Activated CD8-positive, alpha-beta T cell treated with anti-CD3 and anti-CD28 coated beads, Interleukin-2, amount 10 ng/mL, durations not matched to agents 7 days and 5 days (primary cell): ENCODE data around the gene FAM13C. TPM values are rescaled to one million over a fixed set of nuclear protein-coding genes. Genes with fewer than 3 reads are reported as not detected.

ENCODE experiments used
- ATAC-seq: fragments of 150-1000 bp; cut with Tn5 transposase; one replicate; pipeline ENCODE4 v1.10.0; 2021; ENCODE audit warnings: moderate library complexity
- CTCF ChIA-PET: fragments of 350-600 bp; sonication (Branson Sonifier 250); formaldehyde crosslinking; loops from one replicate; lab custom pipeline; 2021; ENCODE audit warnings: antibody characterized with exemption; lab: Charles Lee
- POLR2A ChIA-PET: fragments of 350-600 bp; sonication (Branson Sonifier 250); formaldehyde crosslinking; loops from one replicate; lab custom pipeline; 2021; ENCODE audit warnings: antibody characterized with exemption; lab: Charles Lee
- DNase-seq: peaks from one replicate; pipeline ENCODE4 v3.0.0-alpha.2; 2020
- H3K27ac Mint-ChIP-seq: one replicate; pipeline ENCODE4 v1.8.0; 2021; ENCODE audit warnings: mild to moderate bottlenecking, mixed read lengths
- H3K27me3 Mint-ChIP-seq: one replicate; pipeline ENCODE4 v1.8.0; 2021; ENCODE audit warnings: low read depth, mixed read lengths
- H3K36me3 Mint-ChIP-seq: one replicate; pipeline ENCODE4 v1.8.0; 2021; ENCODE audit warnings: low read depth, mixed read lengths
- H3K4me1 Mint-ChIP-seq: one replicate; pipeline ENCODE4 v1.8.0; 2021; ENCODE audit warnings: low read depth, mixed read lengths
- H3K4me3 Mint-ChIP-seq: one replicate; pipeline ENCODE4 v1.8.0; 2021; ENCODE audit warnings: mild to moderate bottlenecking, mixed read lengths
- H3K9me3 Mint-ChIP-seq: one replicate; pipeline ENCODE4 v1.8.0; 2022; ENCODE audit warnings: mixed read lengths; ENCODE audit not compliant: insufficient read depth
- total RNA-seq, 2 experiments: library from RNA; stranded (reverse); gene quantifications; one replicate each; pipeline ENCODE4 v1.2.3, GENCODE V29; 2021

Gene FAM13C
- total RNA-seq, 2 experiments from 2014 or later, result not detected

- Mint-ChIP-seq H3K36me3 (no peaks in the 10 kb centered on the region), H3K4me1 (no peaks in the 10 kb centered on the region), H3K9me3 (no peaks in the 10 kb centered on the region), H3K27me3 (no peaks in the 10 kb centered on the region), H3K27ac (no peak overlapping the region), H3K4me3 (no peak overlapping the region)
- POLR2A ChIA-PET, result no interaction called here
- CTCF ChIA-PET, result no interaction called here
- DNase-seq (no peak), ATAC-seq (no peak)
Observed at GRCh38 chr10:59285073-59285472, 77.3 kb downstream of the FAM13C start.

GRCh38 chr10:59284118-59284975, 78.0 kb downstream of the FAM13C start:
- Mint-ChIP-seq H3K36me3 (no peaks in the 10 kb centered on the region), H3K4me3 (no peak overlapping the region), H3K27ac (no peak overlapping the region), H3K27me3 (no peaks in the 10 kb centered on the region), H3K9me3 (no peaks in the 10 kb centered on the region), H3K4me1 (no peaks in the 10 kb centered on the region)
- DNase-seq, result no peak
- CTCF ChIA-PET, result no interaction called here
- no peak for ATAC-seq
- POLR2A ChIA-PET, result no interaction called here

GRCh38 chr10:59283456-59284091, 78.8 kb downstream of the FAM13C start:
- H3K27me3 Mint-ChIP-seq, result no peaks in the 10 kb centered on the region
- H3K27ac Mint-ChIP-seq, result no peak overlapping the region
- no peak for DNase-seq
- no peak overlapping the region for H3K4me3 Mint-ChIP-seq
- H3K9me3 Mint-ChIP-seq, result no peaks in the 10 kb centered on the region
- no peaks in the 10 kb centered on the region for H3K4me1 Mint-ChIP-seq
- no peaks in the 10 kb centered on the region for H3K36me3 Mint-ChIP-seq
- ATAC-seq, result no peak
- ChIA-PET CTCF (no interaction called here), POLR2A (no interaction called here)

- Mint-ChIP-seq H3K4me3 (no peak overlapping the region), H3K27me3 (no peaks in the 10 kb centered on the region), H3K27ac (no peak overlapping the region), H3K4me1 (no peaks in the 10 kb centered on the region), H3K9me3 (no peaks in the 10 kb centered on the region), H3K36me3 (no peaks in the 10 kb centered on the region)
- POLR2A ChIA-PET, result no interaction called here
- CTCF ChIA-PET, result no interaction called here
- ATAC-seq (no peak), DNase-seq (no peak)
Observed at GRCh38 chr10:59281861-59282260, 80.5 kb downstream of the FAM13C start.

- Mint-ChIP-seq H3K4me3 (no peak overlapping the region), H3K36me3 (no peaks in the 10 kb centered on the region), H3K4me1 (no peaks in the 10 kb centered on the region), H3K9me3 (no peaks in the 10 kb centered on the region), H3K27me3 (no peaks in the 10 kb centered on the region), H3K27ac (no peak overlapping the region)
- ChIA-PET CTCF (no interaction called here), POLR2A (no interaction called here)
- no peak for ATAC-seq
- DNase-seq, result no peak
Observed at GRCh38 chr10:59279991-59280505, 82.3 kb downstream of the FAM13C start.

- H3K27ac Mint-ChIP-seq, result no peak overlapping the region
- ChIA-PET CTCF (no interaction called here), POLR2A (no interaction called here)
- DNase-seq (no peak), ATAC-seq (no peak)
- H3K4me1 Mint-ChIP-seq, result no peaks in the 10 kb centered on the region
- no peaks in the 10 kb centered on the region for H3K9me3 Mint-ChIP-seq
- H3K36me3 Mint-ChIP-seq, result no peaks in the 10 kb centered on the region
- H3K27me3 Mint-ChIP-seq, result no peaks in the 10 kb centered on the region
- no peak overlapping the region for H3K4me3 Mint-ChIP-seq
Observed at GRCh38 chr10:59279476-59279875, 82.9 kb downstream of the FAM13C start.

- ChIA-PET CTCF (no interaction called here), POLR2A (no interaction called here)
- no peaks in the 10 kb centered on the region for H3K4me1 Mint-ChIP-seq
- no peaks in the 10 kb centered on the region for H3K27me3 Mint-ChIP-seq
- H3K4me3 Mint-ChIP-seq, result no peak overlapping the region
- no peaks in the 10 kb centered on the region for H3K9me3 Mint-ChIP-seq
- DNase-seq (no peak), ATAC-seq (no peak)
- H3K36me3 Mint-ChIP-seq, result no peaks in the 10 kb centered on the region
- H3K27ac Mint-ChIP-seq, result no peak overlapping the region
Observed at GRCh38 chr10:59276919-59277318, 85.4 kb downstream of the FAM13C start.

GRCh38 chr10:59276133-59276532, 86.2 kb downstream of the FAM13C start:
- POLR2A ChIA-PET, result no interaction called here
- CTCF ChIA-PET, result no interaction called here
- H3K9me3 Mint-ChIP-seq, result no peaks in the 10 kb centered on the region
- no peaks in the 10 kb centered on the region for H3K4me1 Mint-ChIP-seq
- ATAC-seq (no peak), DNase-seq (no peak)
- H3K36me3 Mint-ChIP-seq, result no peaks in the 10 kb centered on the region
- H3K27ac Mint-ChIP-seq, result no peak overlapping the region
- no peak overlapping the region for H3K4me3 Mint-ChIP-seq
- no peaks in the 10 kb centered on the region for H3K27me3 Mint-ChIP-seq

- ChIA-PET CTCF (no interaction called here), POLR2A (no interaction called here)
- H3K4me3 Mint-ChIP-seq, result no peak overlapping the region
- H3K27me3 Mint-ChIP-seq, result no peaks in the 10 kb centered on the region
- H3K27ac Mint-ChIP-seq, result no peak overlapping the region
- H3K4me1 Mint-ChIP-seq, result no peaks in the 10 kb centered on the region
- H3K9me3 Mint-ChIP-seq, result no peaks in the 10 kb centered on the region
- DNase-seq (no peak), ATAC-seq (no peak)
- H3K36me3 Mint-ChIP-seq, result no peaks in the 10 kb centered on the region
Observed at GRCh38 chr10:59273445-59273844, 88.9 kb downstream of the FAM13C start.

- Mint-ChIP-seq H3K27me3 (no peaks in the 10 kb centered on the region), H3K9me3 (no peaks in the 10 kb centered on the region), H3K4me1 (no peaks in the 10 kb centered on the region), H3K36me3 (no peaks in the 10 kb centered on the region), H3K4me3 (no peak overlapping the region), H3K27ac (no peak overlapping the region)
- POLR2A ChIA-PET, result no interaction called here
- ATAC-seq (no peak), DNase-seq (no peak)
- CTCF ChIA-PET, result no interaction called here
Observed at GRCh38 chr10:59272061-59272460, 90.3 kb downstream of the FAM13C start.

GRCh38 chr10:59271160-59271559, 91.2 kb downstream of the FAM13C start:
- Mint-ChIP-seq H3K9me3 (no peaks in the 10 kb centered on the region), H3K27ac (no peak overlapping the region), H3K36me3 (no peaks in the 10 kb centered on the region), H3K27me3 (no peaks in the 10 kb centered on the region), H3K4me1 (no peaks in the 10 kb centered on the region), H3K4me3 (no peak overlapping the region)
- DNase-seq (no peak), ATAC-seq (no peak)
- POLR2A ChIA-PET, result no interaction called here
- CTCF ChIA-PET, result no interaction called here

GRCh38 chr10:59270492-59270891, 91.9 kb downstream of the FAM13C start:
- Mint-ChIP-seq H3K9me3 (no peaks in the 10 kb centered on the region), H3K27ac (no peak overlapping the region), H3K4me1 (no peaks in the 10 kb centered on the region), H3K4me3 (no peak overlapping the region), H3K36me3 (no peaks in the 10 kb centered on the region), H3K27me3 (no peaks in the 10 kb centered on the region)
- no peak for ATAC-seq
- ChIA-PET POLR2A (no interaction called here), CTCF (no interaction called here)
- DNase-seq, result no peak
